Caco-2 (cell line): ENCODE results near the gene ABHD2. TPM values are rescaled to one million over a fixed set of nuclear protein-coding genes. Genes with fewer than 3 reads are reported as not detected.
A peak's percentile ranks its signal among the peaks of the same experiment; 100 is the strongest.

ENCODE experiments used
- BruUV-seq: library from RNA; stranded (reverse); fragments of 400-500 nt; replicated peaks from 2 replicates; lab custom pipeline; 2021; lab: Mats Ljungman, UMichigan
- CTCF ChIA-PET: fragments of 300-600 bp; sonication (Branson Sonifier 250); formaldehyde crosslinking; loops from one replicate; lab custom pipeline; 2022; ENCODE audit warnings: antibody characterized with exemption; lab: Charles Lee
- POLR2A ChIA-PET: fragments of 300-600 bp; sonication (Branson Sonifier 250); formaldehyde crosslinking; loops from one replicate; lab custom pipeline; 2022; ENCODE audit warnings: antibody characterized with exemption; lab: Charles Lee
- DNase-seq, 2 experiments: peaks; one replicate each; pipeline versions ENCODE4 v3.0.0 to v3.0.0-alpha.2; 2020 to 2022
- H3K27me3 ChIP-seq: replicated peaks from 2 replicates; pipeline ENCODE4 v1.6.0; 2011; ENCODE audit warnings: low read length; ENCODE audit not compliant: control insufficient read depth, insufficient read depth
- H3K36me3 ChIP-seq: 2 replicates; pipeline ENCODE4 v1.5.1; 2011; ENCODE audit warnings: low read length; ENCODE audit not compliant: control insufficient read depth, insufficient read depth
- H3K4me1 ChIP-seq: fragments of 250-450 bp; sonication (Bioruptor Pico); 2 replicates; pipeline ENCODE4 v1.5.1; 2020; ENCODE audit warnings: mild to moderate bottlenecking
- H3K4me3 ChIP-seq: 2 replicates; pipeline ENCODE4 v1.5.1; 2011; ENCODE audit warnings: low read depth, mild to moderate bottlenecking, control low read depth, low read length
- H3K9me3 ChIP-seq: fragments of 250-450 bp; sonication (Bioruptor Pico); 2 replicates; pipeline ENCODE4 v1.5.1; 2020; ENCODE audit warnings: mild to moderate bottlenecking, moderate library complexity
- H3K27ac Mint-ChIP-seq: one replicate; pipeline ENCODE4 v1.8.0; 2022; ENCODE audit warnings: mixed read lengths; ENCODE audit not compliant: unreplicated experiment
- H3K27me3 Mint-ChIP-seq: one replicate; pipeline ENCODE4 v1.8.0; 2022; ENCODE audit warnings: mixed read lengths; ENCODE audit not compliant: insufficient read depth, unreplicated experiment
- H3K36me3 Mint-ChIP-seq: one replicate; pipeline ENCODE4 v1.8.0; 2022; ENCODE audit warnings: mild to moderate bottlenecking, mixed read lengths; ENCODE audit not compliant: insufficient read depth, unreplicated experiment
- H3K4me1 Mint-ChIP-seq: one replicate; pipeline ENCODE4 v1.8.0; 2022; ENCODE audit warnings: low read depth, mixed read lengths; ENCODE audit not compliant: unreplicated experiment
- H3K4me3 Mint-ChIP-seq: one replicate; pipeline ENCODE4 v1.8.0; 2022; ENCODE audit warnings: mild to moderate bottlenecking, moderate library complexity, mixed read lengths; ENCODE audit not compliant: unreplicated experiment
- H3K9me3 Mint-ChIP-seq: one replicate; pipeline ENCODE4 v1.8.0; 2022; ENCODE audit warnings: mixed read lengths; ENCODE audit not compliant: unreplicated experiment
- CTCF ChIP-seq, 2 experiments: fragments of 200-600 bp in 1 of 2; IDR thresholded peaks; 1 replicate in 1 of 2; 2 replicates in 1 of 2; pipeline versions ENCODE4 v1.5.1 to v1.8.0; 2011 to 2022; ENCODE audit warnings: antibody characterized with exemption in 1 of 2, control low read depth in 1 of 2, inconsistent platforms in 1 of 2, low read depth in 1 of 2, low read length in 1 of 2, mild to moderate bottlenecking in 1 of 2, moderate library complexity in 1 of 2; ENCODE audit not compliant: insufficient read depth in 1 of 2, severe bottlenecking in 1 of 2, unreplicated experiment in 1 of 2
- intact Hi-C: fragments of 100-400 bp; cut with micrococcal nuclease; formaldehyde crosslinking; loops from one replicate; pipeline ENCODE4 v1.10.0; 2022; ENCODE audit not compliant: unreplicated experiment
- total RNA-seq: library from RNA; stranded (reverse); gene quantifications from 2 replicates; pipeline ENCODE4 v1.2.3, GENCODE V29; 2022

Gene ABHD2
- total RNA-seq, 1 experiment from 2014 or later = 63.0 TPM

GRCh38 chr15:89163271-89164055 is 75.2 kb downstream of the ABHD2 start:
- no peak for TF ChIP-seq CTCF (IDR thresholded peaks at IDR 0.05; ENCODE audit: insufficient read depth in 1 of 2, low read depth in 1 of 2, low read length in 1 of 2, severe bottlenecking in 1 of 2, unreplicated experiment in 1 of 2)
- no TSS peak for BruUV-seq
- Histone ChIP-seq H3K27me3 (no peaks in the 10 kb centered on the region), H3K4me3 (no peak overlapping the region), H3K36me3 (no peaks in the 10 kb centered on the region), H3K9me3 (no peaks in the 10 kb centered on the region), H3K4me1 (peaks cover 32% of the 10 kb centered on the region)
- peaks cover 17% of the 10 kb centered on the region for H3K4me1 Mint-ChIP-seq
- no peaks in the 10 kb centered on the region for H3K9me3 Mint-ChIP-seq
- intact Hi-C loops = loop anchor here (1.0 kb wide), 1 partner anchor 42 kb away; no protein-coding TSS in a partner anchor
- POLR2A ChIA-PET = no interaction called here
- CTCF ChIA-PET = no interaction called here
- no peaks in the 10 kb centered on the region for H3K36me3 Mint-ChIP-seq
- H3K27ac Mint-ChIP-seq = no peak overlapping the region
- H3K27me3 Mint-ChIP-seq = no peaks in the 10 kb centered on the region
- no peak for DNase-seq
- no peak overlapping the region for H3K4me3 Mint-ChIP-seq

- Mint-ChIP-seq H3K4me3 (peak overlapping the region; percentile 31), H3K4me1 (peaks cover 17% of the 10 kb centered on the region), H3K27me3 (no peaks in the 10 kb centered on the region), H3K27ac (no peak overlapping the region), H3K9me3 (no peaks in the 10 kb centered on the region), H3K36me3 (no peaks in the 10 kb centered on the region)
- POLR2A ChIA-PET = interaction anchor here (0.5 kb wide), 1 partner anchor 175 kb away, joined by 3 read pairs; no protein-coding TSS in a partner anchor
- CTCF ChIA-PET = interaction anchor here (0.7 to 1.3 kb wide), 7 partner anchors 13 to 131 kb away, joined by 3 to 7 read pairs (median 3); partner anchors contain the start of gene ABHD2
- no peak for TF ChIP-seq CTCF (IDR thresholded peaks at IDR 0.05; ENCODE audit: insufficient read depth in 1 of 2, low read depth in 1 of 2, low read length in 1 of 2, severe bottlenecking in 1 of 2, unreplicated experiment in 1 of 2)
- DNase-seq = peak in 1 of 2 experiments; percentile 30
- intact Hi-C loops = loop anchor here (1.0 kb wide), 1 partner anchor 43 kb away; no protein-coding TSS in a partner anchor
- Histone ChIP-seq H3K9me3 (no peaks in the 10 kb centered on the region), H3K27me3 (no peaks in the 10 kb centered on the region), H3K4me3 (no peak overlapping the region), H3K4me1 (peaks cover 32% of the 10 kb centered on the region), H3K36me3 (no peaks in the 10 kb centered on the region)
- BruUV-seq = no TSS peak
These were observed 76.5 kb downstream of the ABHD2 start for GRCh38 chr15:89164712-89165211.

- intact Hi-C loops = no loop called here
- Histone ChIP-seq H3K4me1 (peaks cover 32% of the 10 kb centered on the region), H3K4me3 (no peak overlapping the region), H3K27me3 (no peaks in the 10 kb centered on the region), H3K9me3 (no peaks in the 10 kb centered on the region), H3K36me3 (no peaks in the 10 kb centered on the region)
- peaks cover 17% of the 10 kb centered on the region for H3K4me1 Mint-ChIP-seq
- no peak for DNase-seq
- H3K27me3 Mint-ChIP-seq = no peaks in the 10 kb centered on the region
- H3K9me3 Mint-ChIP-seq = no peaks in the 10 kb centered on the region
- H3K36me3 Mint-ChIP-seq = no peaks in the 10 kb centered on the region
- ChIA-PET POLR2A (no interaction called here), CTCF (no interaction called here)
- no peak overlapping the region for H3K4me3 Mint-ChIP-seq
- no peak overlapping the region for H3K27ac Mint-ChIP-seq
- BruUV-seq = no TSS peak
- TF ChIP-seq CTCF (IDR thresholded peaks at IDR 0.05; ENCODE audit: insufficient read depth in 1 of 2, low read depth in 1 of 2, low read length in 1 of 2, severe bottlenecking in 1 of 2, unreplicated experiment in 1 of 2) = no peak
These were observed 77.4 kb downstream of the ABHD2 start for GRCh38 chr15:89165677-89166076.
